Upper lobe of left lung (tissue), 6 donors: ENCODE measurements around the gene NPFFR1. TPM values are rescaled to one million over a fixed set of nuclear protein-coding genes. Genes with fewer than 3 reads are reported as not detected.
A peak's percentile ranks its signal among the peaks of the same experiment; 100 is the strongest.

Experiments
- ATAC-seq, 2 donors: fragments of 200-7000 bp; cut with Tn5 transposase; one replicate each; pipeline ENCODE4 v1.9.1; 2022; ENCODE audit warnings: mild to moderate bottlenecking in 2 of 2, moderate library complexity in 2 of 2; ENCODE audit not compliant: low FRiP score in 2 of 2
- DNase-seq, 2 donors: peaks; one replicate each; pipeline ENCODE4 v3.0.0-alpha.2; 2019 to 2020
- H3K27ac ChIP-seq, 4 donors: fragments of 200-600 bp; sonication (generic); one replicate each; pipeline ENCODE4 v1.5.1; 2016 to 2019
- H3K27me3 ChIP-seq, 4 donors: fragments of 200-600 bp; sonication (generic); one replicate each; pipeline ENCODE4 v1.5.1; 2017 to 2019
- H3K36me3 ChIP-seq, 4 donors: fragments of 200-600 bp; sonication (generic); one replicate each; pipeline ENCODE4 v1.5.1; 2016 to 2019
- H3K4me1 ChIP-seq, 4 donors: fragments of 200-600 bp; sonication (generic); one replicate each; pipeline ENCODE4 v1.5.1; 2018 to 2019
- H3K4me3 ChIP-seq, 4 donors: fragments of 200-600 bp; sonication (generic); one replicate each; pipeline ENCODE4 v1.5.1; 2017 to 2019; ENCODE audit warnings: mild to moderate bottlenecking in 2 of 4, moderate library complexity in 1 of 4
- H3K9me3 ChIP-seq, 4 donors: fragments of 200-600 bp; sonication (generic); one replicate each; pipeline ENCODE4 v1.5.1; 2018 to 2019
- CTCF ChIP-seq, 6 experiments: fragments of 450-650 bp in 4 of 6; fragments of 200-600 bp in 2 of 6; sonication (generic) in 2 of 6; IDR thresholded peaks; one replicate each; pipeline ENCODE4 v1.5.1; 2016 to 2019; ENCODE audit warnings: antibody characterized with exemption in 6 of 6
- EP300 ChIP-seq, 4 donors: sonication (generic); formaldehyde crosslinking; IDR thresholded peaks; one replicate each; pipeline ENCODE4 v1.5.1; 2017; ENCODE audit warnings: antibody characterized with exemption in 4 of 4, control low read depth in 2 of 4
- POLR2A ChIP-seq, 4 donors: fragments of 450-650 bp; IDR thresholded peaks; one replicate each; pipeline ENCODE4 v1.5.1; 2016 to 2017; ENCODE audit warnings: antibody characterized with exemption in 4 of 4, mild to moderate bottlenecking in 2 of 4
- POLR2AphosphoS5 ChIP-seq, 2 donors: sonication (generic); formaldehyde crosslinking; IDR thresholded peaks; one replicate each; pipeline ENCODE4 v1.5.1; 2017; ENCODE audit warnings: antibody characterized with exemption in 2 of 2
- WGBS, 2 donors: methylation state at CpG; one replicate each; pipeline ENCODE4 v1.1.5; 2017 to 2018; 5-methylcytosine and 5-hydroxymethylcytosine counted together
- total RNA-seq, 6 donors: library from RNA; depleted of rRNA in 4 of 6; stranded (reverse); fragments of >200 nt in 4 of 6; gene quantifications; one replicate each; pipeline versions ENCODE4 v1.1.0 to v1.2.1, GENCODE V29; 2016 to 2021
- donor health status: DM: no; HTN: no; CAD: no; lungs with moderate emphysema.
- donor health status: DM: no; HTN: yes; CAD: no; lungs with severe emphysema.

NPFFR1 gene
- total RNA-seq, 6 donors from 2014 or later: 0.15 to 1.0 (median 0.29) TPM

- 80% methylated on average over 3 to 17 of the region's 18 CpGs for WGBS, 2 donors
- Histone ChIP-seq H3K4me1 (peaks cover 0 to 5% (median 0%) of the 10 kb centered on the region in 4 donors), H3K4me3 (no peak overlapping the region), H3K27me3 (no peaks in the 10 kb centered on the region), H3K9me3 (no peaks in the 10 kb centered on the region), H3K27ac (peak overlapping the region in 1 of 4 donors; percentile 6), H3K36me3 (no peaks in the 10 kb centered on the region)
- TF ChIP-seq EP300 (IDR thresholded peaks at IDR 0.05) (no peak), POLR2AphosphoS5 (IDR thresholded peaks at IDR 0.05) (no peak), POLR2A (IDR thresholded peaks at IDR 0.05) (no peak), CTCF (IDR thresholded peaks at IDR 0.05) (no peak)
- ATAC-seq: no peak
- DNase-seq: no peak
These were observed 40.0 kb upstream of the NPFFR1 start for GRCh38 chr10:70323697-70324338.

- TF ChIP-seq POLR2A (IDR thresholded peaks at IDR 0.05) (no peak), EP300 (IDR thresholded peaks at IDR 0.05) (no peak), CTCF (IDR thresholded peaks at IDR 0.05) (no peak), POLR2AphosphoS5 (IDR thresholded peaks at IDR 0.05) (no peak)
- Histone ChIP-seq H3K27me3 (no peaks in the 10 kb centered on the region), H3K4me1 (peaks cover 0 to 5% (median 0%) of the 10 kb centered on the region in 4 donors), H3K9me3 (no peaks in the 10 kb centered on the region), H3K27ac (no peak overlapping the region), H3K36me3 (no peaks in the 10 kb centered on the region), H3K4me3 (no peak overlapping the region)
- WGBS, 2 donors: 75 to 86% methylated on average over 7 to 9 of the region's 9 CpGs
- DNase-seq (no peak), ATAC-seq (no peak)
These were observed 39.4 kb upstream of the NPFFR1 start for GRCh38 chr10:70323138-70323696.

GRCh38 chr10:70321897-70322890 is 38.4 kb upstream of the NPFFR1 start:
- Histone ChIP-seq H3K27ac (no peak overlapping the region), H3K4me3 (no peak overlapping the region), H3K36me3 (no peaks in the 10 kb centered on the region), H3K4me1 (peaks cover 0 to 5% (median 0%) of the 10 kb centered on the region in 4 donors), H3K27me3 (no peaks in the 10 kb centered on the region), H3K9me3 (no peaks in the 10 kb centered on the region)
- 87 to 88% methylated on average over 13 to 19 of the region's 19 CpGs for WGBS, 2 donors
- TF ChIP-seq POLR2A (IDR thresholded peaks at IDR 0.05): no peak
- no peak for TF ChIP-seq EP300 (IDR thresholded peaks at IDR 0.05)
- no peak for TF ChIP-seq POLR2AphosphoS5 (IDR thresholded peaks at IDR 0.05)
- TF ChIP-seq CTCF (IDR thresholded peaks at IDR 0.05): no peak
- DNase-seq (no peak), ATAC-seq (no peak)

GRCh38 chr10:70321233-70321632 is 37.4 kb upstream of the NPFFR1 start:
- ATAC-seq: no peak
- H3K9me3 ChIP-seq: no peaks in the 10 kb centered on the region
- H3K27me3 ChIP-seq: no peaks in the 10 kb centered on the region
- no peak overlapping the region for H3K4me3 ChIP-seq
- peaks cover 0 to 5% (median 0%) of the 10 kb centered on the region in 4 donors for H3K4me1 ChIP-seq
- H3K36me3 ChIP-seq: no peaks in the 10 kb centered on the region
- H3K27ac ChIP-seq: no peak overlapping the region
- 79 to 93% methylated on average over 5 of the region's 5 CpGs for WGBS, 2 donors
- no peak for TF ChIP-seq POLR2AphosphoS5 (IDR thresholded peaks at IDR 0.05)
- no peak for TF ChIP-seq CTCF (IDR thresholded peaks at IDR 0.05)
- TF ChIP-seq EP300 (IDR thresholded peaks at IDR 0.05): no peak
- TF ChIP-seq POLR2A (IDR thresholded peaks at IDR 0.05): no peak
- DNase-seq: no peak
